Brain pericyte (primary cell): Measurements from ENCODE around the gene ZC3H13.
"Not testable (repeated sequence)": the region's sequence is repeated elsewhere in the genome, so short reads cannot be mapped to it uniquely, and the experiment has no call there.

ENCODE experiments used
- DNase-seq: peaks from one replicate; pipeline ENCODE4 v3.0.0-alpha.2; 2012; ENCODE audit warnings: low read depth, low spot score

ZC3H13 gene

DNA sequence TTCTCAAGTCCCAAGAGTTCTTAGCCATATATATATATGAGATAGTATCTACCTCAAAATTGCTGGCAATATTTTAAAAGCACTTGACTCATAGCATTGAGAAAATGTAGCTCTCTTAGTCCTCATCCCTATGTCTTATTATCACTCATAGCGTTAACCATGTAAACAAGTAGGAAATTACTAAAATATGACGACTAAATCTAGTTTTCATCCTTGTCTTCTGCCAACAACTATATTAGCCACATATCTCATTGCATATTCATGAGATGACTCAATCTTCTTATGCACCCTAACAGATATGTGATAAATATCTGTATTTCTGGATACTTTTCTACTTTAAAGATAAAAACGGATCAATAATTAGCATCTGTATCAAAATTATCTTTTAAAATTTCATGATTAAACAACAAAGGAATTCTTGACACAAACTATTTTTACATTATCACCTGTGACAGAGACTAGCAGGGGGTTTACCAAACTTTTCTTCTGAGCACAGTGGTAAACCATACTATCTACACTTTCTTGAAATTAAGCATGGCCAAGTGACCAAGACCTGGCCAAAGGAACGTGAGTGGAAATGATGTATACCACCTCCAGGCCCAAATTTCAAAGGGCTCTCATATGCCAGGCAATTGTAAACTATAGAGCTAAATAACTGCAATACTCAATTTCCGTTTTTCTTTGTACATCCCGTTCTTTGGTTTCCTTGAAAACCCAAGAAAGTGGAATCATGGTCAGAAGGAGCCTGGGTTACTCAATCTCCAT, 45.7 kb downstream of the ZC3H13 start:
- DNase-seq, result no peak

DNA sequence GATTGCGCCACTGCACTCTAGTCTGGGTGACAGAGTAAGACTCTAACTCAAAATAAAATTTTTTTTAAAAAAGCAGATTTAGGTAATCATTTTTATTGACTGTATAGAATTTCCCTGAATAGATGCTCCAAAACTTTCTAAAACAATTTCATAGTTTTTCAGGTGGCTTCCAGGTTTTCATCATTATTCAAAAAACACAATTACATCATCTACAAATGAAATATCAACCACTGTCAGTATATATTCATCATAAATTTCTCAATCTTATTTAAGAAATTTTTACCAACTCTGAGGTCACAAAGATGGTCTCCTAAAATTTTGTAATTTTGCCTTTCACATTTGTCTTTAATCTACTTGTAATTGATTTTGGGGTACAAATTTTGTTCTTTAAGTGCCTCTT, 48.1 kb downstream of the ZC3H13 start:
- no peak for DNase-seq

DNA sequence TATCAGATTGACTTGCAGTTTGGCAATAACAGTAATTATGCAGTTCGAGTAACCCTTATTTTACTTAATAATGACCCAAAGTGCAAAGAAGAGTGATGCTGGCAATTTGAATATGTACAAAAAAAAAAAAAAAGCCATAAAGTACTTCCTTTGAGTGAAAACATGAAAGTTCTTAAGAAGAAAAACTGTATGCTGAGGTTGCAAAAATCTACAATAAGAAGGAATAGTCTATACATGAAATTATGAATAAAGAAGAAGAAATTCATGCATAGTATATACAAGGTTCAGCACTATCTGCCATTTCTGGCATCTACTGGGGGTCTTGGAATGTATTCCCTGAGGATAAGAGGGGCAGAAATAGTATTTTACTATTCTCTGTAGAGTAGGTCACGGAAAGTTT, 55.9 kb downstream of the ZC3H13 start:
- no peak for DNase-seq

DNA sequence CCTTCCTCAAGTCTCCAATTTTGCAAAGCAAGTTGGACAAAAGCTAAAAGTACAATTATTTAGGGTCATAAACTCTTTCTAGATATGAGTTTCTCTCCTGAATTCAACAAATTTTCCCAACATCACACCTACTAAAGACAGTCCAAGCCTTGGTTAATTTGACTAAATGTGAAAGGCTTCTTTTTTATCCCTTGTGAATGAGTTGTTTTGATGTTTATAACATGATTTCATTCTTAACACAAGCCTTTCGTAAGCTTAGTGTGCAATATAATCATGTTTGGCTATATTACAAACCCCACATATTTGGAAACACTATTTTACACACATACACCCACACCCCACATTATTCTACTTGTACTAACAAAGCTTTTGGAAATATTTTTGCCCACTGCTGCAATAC, 57.3 kb downstream of the ZC3H13 start:
- no peak for DNase-seq

DNA sequence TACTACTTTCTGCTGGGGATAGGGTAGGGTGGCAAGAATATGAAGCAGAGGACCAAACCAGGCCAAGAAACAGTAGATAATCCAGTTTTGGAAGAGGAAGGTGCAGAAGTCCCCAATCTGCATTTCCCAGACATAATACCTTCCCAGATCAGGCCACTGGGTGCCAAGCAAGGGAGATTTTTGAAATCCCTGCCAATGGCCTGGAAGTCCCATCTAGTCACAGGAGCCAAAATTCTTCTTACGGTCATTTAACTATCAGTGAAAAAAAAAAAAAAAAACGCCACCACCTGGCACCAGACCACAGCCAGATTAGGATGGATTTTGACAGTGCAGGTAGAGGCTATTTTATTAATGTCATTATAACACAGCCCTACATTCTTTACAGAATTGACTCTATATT, 57.8 kb downstream of the ZC3H13 start:
- DNase-seq, result no peak

DNA sequence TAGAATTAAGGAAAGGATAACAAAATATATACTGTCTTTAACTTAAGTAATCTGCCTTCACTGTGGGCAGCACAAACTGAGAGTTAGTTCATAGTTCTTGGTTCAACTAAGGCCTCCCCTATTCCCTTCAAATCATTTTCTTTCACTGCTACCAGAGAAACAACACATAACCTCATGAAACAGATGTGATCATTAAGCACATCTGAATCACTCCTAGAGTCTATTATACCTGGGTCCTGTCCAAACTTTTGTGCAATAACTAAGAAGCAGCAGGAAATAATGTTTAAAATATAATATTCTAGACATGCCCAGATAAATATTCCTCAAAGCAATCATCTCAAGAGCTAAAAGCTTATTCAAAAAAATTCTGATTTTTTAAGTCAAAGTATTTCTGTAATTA, 62.9 kb downstream of the ZC3H13 start:
- DNase-seq, result peak; percentile 47

DNA sequence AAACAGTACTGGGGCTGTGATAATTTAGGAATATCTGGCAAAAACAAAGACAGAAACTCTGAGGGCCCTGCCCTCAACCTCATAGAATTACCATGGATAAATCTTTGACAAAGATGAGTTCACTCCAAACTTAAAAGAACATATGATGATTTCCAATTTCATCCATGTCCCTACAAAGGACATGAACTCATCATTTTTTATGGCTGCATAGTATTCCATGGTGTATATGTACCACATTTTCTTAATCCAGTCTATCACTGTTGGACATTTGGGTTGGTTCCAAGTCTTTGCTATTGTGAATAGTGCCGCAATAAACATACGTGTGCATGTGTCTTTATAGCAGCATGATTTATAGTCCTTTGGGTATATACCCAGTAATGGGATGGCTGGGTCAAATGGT, 71.4 kb downstream of the ZC3H13 start:
- not testable (repeated sequence) for DNase-seq

DNA sequence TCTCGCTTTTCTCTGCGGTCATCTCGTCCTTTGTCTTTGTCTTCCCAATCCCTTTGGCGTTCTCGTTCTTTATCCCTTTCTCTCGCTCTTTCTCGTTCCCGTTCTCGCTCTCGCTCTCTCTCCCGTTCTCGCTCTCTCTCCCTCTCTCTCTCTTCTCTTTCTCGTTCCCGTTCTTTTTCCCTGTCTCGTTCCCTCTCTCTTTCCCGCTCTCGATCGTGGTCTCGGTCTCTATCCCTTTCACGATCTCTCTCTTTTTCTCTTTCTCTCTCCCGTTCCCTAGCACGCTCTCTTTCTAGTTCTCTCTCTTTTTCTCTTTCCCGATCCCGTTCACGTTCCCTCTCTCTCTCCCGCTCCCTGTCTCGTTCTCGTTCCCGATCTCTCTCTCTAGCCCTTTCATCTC, 77.2 kb downstream of the ZC3H13 start:
- DNase-seq, result no peak

DNA sequence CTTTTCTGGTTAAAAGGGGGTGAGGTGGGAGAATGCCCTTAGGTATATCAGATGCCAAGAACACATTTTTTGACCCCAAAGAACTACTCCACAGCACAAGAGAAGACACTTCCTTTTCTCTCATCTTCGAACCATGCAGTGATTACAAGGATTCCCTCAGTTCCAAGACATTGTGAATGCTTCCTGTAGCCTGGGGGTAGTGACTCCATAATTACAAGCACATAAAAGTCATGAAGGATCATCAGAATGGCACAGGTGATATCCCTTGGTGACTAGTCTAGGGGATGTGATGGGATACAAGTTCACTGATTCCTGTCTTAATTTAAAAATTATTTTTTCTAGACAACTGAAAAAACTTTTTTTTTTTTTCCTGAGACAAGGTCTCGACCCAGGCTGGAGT, 78.0 kb downstream of the ZC3H13 start:
- DNase-seq, result no peak

DNA sequence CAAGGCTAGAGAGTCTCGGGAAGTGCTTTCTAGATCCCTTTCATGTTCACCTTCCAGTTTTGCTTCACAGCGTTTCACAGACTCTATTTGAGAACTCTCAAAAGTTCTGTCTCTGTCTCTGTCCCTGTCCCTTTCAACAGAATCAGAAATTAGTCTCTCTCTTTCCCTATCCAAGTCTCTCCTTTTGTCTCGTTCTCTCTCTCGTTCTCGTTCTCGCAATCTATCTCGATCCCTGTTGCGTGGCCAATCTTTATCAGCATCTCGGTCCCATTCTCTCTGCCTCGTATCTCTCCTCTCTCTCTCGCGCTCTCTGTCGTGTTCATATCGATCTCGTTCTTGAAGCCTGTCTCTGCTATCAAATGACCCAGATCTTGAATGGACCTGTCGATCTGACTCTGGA, 85.0 kb downstream of the ZC3H13 start:
- DNase-seq, result no peak

DNA sequence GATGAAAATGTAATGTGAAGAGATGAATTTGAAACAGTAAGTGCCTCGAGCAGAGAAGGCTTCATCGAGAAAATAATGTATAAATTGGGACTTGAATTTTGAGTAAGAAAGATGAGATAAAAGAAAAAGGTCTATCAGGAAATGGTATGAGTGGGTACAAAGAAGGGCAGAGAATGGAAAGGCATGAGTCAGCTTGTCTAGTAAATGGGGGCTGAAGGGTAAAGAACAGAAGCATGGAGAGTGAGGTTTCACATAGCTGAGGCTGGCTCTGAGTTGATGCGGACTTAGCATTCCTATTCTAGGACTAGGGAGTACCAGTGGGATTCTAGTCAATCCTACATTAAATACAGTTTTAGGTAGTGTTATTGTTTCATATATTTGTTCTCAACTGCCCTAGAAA, 85.8 kb downstream of the ZC3H13 start:
- DNase-seq, result no peak

DNA sequence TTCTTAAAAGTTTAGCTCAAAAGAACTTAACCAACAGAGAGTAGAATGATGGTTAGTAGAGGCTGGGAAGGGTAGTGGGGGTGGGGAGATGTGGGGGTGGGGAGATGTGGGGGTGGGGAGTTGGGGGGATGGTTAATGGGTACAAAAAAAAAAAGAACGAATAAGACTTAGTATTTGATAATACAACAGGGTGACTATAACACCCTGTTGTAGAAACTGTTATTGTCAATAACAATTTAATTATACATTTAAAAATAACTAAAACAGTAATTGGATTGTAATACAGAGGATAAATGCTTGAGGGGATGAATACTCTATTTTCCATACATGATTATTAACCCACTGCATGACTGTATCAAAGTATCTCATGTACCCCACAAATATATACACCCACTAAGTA, 91.1 kb downstream of the ZC3H13 start:
- no peak for DNase-seq

DNA sequence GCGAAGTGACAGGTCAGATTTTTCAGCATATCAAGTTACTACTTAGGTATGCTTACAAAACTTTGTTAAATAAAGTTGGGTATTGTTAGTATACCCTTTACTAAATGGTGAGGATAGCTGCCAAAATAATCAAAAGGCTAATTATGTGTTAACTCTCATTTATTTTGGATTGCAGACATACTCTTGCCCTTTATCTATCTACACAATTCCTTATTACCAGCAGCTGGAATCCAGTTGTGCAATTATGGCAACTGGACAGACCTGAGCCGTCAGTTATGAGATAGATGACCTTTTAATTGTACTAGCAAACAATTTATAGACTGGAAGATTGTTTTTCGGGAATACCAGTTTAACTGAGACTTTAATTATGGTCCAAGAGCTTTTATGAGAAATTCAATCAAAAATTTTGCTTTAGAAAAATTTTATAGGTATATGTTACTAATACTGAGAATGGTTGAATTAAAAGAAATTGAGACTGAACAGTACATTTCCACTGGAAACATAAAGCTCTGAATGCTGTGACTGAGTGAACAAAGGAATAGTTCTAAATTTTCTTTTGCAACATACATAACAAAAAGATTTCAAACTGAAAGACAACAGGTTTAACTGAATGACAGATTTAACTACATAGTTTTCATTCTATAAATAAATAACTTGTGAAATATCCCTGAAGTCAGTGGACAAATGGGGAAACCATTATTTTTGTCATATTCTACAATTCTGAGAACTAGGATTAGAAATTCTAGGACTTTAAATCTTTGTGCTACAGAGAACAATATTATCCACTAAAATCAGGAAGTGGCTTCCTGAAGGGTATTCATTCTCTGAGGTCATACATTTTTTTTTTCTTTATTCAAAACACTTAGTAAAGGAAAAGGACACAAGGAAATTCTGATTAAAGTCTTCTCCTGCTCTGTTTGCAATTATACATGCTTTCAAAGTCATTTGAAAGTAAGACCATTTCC, 97.4 kb downstream of the ZC3H13 start:
- no peak for DNase-seq

DNA sequence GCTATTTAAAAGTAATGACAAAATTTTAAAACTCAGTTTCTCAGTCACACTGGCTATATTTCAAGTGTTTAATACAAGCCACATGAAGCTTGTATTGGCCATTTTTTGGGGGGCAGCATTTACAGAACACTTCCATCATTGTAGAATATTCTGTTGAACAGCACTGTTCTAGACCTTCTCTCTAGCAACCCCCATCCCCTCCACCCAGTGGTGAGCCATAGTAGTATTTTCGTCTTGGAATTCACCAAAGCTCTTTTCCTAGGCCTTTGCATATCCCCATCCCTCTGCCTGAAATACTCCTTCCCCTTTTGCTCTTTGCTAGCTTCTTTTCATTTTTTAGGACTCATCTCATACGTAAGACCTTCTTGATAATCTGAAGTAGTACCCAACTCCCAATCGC, 99.5 kb downstream of the ZC3H13 start:
- no peak for DNase-seq

DNA sequence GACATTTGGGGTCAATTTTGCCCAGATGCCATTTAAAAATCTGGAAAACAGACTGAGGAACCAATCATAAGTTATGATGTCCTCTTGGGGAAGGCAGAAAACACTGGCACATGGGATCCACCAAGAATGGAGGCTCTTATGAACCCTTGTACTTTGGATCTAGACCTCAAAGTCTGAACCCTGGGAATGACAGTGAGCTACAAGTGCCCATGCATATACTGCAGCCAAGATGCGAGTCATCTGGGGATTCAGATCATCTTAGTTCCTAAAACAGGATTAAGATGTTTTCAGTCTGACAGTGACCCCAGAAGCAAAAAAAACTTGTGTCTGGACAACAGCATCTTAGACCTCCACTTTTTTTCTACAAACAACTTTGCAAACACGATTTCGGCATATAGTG, 100.8 kb downstream of the ZC3H13 start:
- DNase-seq, result no peak

DNA sequence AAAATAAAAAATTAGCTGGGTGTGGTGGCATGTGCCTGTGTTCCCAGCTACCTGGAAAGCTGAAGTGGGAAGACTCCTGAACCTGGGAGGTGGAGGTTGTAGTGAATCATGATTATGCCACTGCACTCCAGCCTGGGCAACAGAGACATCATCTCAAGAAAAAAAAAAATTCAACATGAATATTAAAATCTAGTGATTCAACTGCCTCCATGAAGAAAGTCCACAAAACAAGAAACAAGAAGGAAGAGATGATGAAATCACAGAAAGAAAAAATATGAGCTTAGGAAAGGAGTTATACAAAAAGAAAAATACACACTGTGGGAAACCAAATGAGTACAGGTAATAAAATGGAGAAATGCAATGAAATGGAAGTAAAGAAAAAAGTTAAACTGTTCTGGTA, 101.4 kb downstream of the ZC3H13 start:
- no peak for DNase-seq

DNA sequence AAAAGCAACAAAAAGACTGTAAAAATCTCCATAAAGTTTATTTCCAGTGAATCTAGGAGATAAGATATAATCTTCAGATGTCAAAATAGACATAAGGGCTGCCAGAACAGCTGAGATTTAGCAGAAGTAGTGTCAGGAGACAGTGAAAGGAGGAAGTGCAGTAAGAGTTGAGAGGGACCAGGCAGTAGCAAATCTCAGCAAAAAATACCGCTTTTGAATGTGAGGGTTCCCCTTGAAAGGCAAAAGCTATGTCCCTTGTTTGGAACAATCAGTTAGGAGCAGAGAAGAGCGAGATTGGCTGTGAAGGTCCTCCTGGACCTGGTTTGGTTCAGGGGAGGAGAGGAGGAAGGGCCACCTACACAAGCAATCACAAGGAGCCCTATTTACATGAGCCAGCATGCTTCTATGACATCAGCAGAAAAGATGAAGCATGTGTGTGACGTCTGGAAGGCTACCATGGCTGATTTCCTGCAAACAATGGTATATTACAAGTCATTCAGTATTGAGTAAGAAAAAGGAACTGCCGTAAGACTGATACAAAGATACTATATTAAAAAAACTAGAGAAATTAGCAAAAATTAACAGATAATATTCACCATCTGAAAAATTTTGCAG, 102.1 kb downstream of the ZC3H13 start:
- DNase-seq, result no peak

DNA sequence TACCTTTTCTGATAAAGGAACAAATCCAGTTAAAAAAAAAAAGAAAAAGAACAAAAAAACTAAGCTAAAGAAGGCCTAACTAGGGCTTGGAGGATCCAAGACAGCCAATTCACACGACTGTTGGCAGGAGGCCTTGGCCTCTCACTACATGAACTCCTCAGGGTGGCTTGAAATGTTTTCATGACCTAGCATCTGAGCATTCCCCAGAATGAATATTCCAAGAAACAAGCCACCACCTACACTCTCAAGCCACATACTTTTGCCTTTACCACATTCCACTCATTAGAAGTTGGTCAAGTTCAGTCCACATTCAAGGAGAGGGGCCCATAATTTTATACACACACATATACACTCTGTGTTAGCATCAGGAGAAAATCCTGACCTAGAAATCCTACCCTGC, 103.4 kb downstream of the ZC3H13 start:
- no peak for DNase-seq

DNA sequence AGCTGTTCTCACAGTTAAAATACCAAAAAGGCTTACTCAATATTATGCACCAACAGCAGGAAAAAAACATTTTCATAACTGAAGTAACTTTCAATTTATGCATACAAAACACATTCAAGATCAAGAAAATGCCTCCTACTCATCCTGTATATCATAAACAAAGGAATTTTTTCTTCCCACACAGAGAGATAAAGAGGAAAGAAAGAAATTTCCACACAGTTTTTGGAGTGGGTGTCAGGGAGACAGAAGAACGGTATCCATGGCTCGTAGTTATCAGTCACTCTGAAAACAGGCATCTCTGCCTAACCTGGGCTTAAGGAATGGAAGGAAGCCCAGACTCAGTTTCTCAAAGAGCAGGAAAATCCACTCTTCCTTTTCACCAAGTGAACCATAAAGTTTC, 108.6 kb downstream of the ZC3H13 start:
- no peak for DNase-seq

DNA sequence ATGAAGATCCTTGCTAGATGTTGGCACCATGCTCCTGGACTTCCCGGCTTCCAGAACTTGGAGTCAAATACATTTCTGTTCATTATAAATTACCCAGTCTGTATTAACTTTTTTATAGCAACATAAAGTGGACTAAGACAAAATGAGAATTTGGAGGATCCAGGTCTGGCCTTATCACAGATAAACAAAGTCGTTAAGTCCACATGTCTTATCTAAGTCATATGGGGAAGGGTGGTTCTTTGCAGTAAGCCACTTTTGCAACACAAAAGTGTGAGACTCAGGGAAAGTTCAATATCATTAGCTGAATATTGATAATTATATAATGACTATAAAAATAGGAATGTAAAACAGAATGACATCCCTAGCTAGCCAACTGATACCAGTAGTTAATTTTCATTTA, 109.4 kb downstream of the ZC3H13 start:
- DNase-seq, result no peak

DNA sequence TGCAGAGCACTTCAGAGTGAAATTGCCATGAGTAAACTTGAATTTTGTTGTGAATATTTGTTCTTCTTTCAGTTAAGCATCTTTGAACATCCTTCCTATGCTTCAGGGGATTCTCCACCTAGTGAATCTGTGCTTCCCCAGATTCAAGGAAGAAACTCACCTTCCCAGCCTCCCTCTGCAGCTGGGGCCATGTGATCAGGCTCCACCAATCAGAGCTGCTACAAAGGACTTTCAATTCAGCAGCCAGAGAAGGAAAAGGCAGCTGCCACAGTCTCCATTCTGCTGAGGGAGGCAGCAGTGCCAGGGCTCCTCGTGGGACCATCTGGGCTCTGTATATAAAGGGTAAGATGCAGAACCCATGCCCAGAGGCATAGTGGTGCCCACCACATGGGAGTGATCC, 111.3 kb downstream of the ZC3H13 start:
- no peak for DNase-seq

DNA sequence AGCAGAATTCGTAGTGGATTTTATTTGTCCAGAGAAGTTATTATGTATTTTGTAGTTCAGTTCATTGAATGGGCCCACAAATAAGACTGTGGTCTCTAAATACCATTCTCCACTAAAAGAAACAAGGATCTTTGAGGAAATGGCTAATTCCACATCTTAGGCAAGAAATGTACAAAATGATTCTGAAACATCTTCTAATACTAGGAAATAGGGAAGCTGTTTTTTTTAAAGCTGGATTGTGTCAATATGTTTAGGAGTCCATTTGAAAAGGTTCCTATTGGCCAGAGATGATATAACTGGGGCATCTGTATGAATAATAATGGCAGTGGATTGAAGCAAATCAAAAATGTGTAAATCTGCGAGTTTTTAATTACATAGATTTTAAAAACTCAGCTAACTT, 112.5 kb downstream of the ZC3H13 start:
- DNase-seq, result no peak

DNA sequence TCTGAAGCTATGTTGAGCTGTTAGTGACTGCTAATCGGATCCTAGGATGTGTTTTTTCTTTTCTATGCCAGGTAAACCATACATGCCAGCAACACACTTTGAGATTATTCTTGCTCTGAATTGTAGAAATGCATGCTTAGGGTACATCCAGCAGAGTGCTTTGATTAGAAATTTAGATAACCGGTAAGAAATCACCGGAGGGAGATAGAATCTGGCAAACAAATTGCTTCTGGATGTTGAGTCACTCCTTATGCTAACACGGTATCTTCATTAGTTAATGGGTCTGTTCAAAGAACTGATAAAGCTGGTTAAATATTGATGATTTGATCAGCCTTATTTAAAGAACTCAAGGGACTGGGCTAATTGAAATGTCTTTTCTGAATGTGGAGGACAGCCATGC, 115.9 kb downstream of the ZC3H13 start:
- DNase-seq, result no peak
